Hair follicle dermal papilla cell (primary cell): ENCODE results near the gene TMA7B. TPM values are rescaled to one million over a fixed set of nuclear protein-coding genes. Genes with fewer than 3 reads are reported as not detected.

ENCODE experiments used
- total RNA-seq: library from RNA; depleted of rRNA; stranded (reverse); fragments of >200 nt; gene quantifications from 2 replicates; pipeline ENCODE4 v1.2.3, GENCODE V29; 2012

Gene TMA7B
- not detected in 2 replicates for total RNA-seq

GRCh38 chr22:39959640-39960447, at the start of gene TMA7B:
TSS of gene TMA7B (plus strand) at chr22:39960397. CDS start at chr22:39964375, 3,978 bp downstream.

GRCh38 chr22:39994566-39995392, 34.6 kb downstream of the TMA7B start, which contains the start of gene FAM83F:
TSS of gene FAM83F (plus strand) at chr22:39994954. CDS start at chr22:39995043, 89 bp downstream.

Other genes with a start within 250 kb of the TMA7B start
- gene ENTHD1, start 66.6 kb upstream of the TMA7B start, total RNA-seq = not detected in 2 replicates
- gene GRAP2, start 59.3 kb upstream of the TMA7B start, total RNA-seq = not detected in 2 replicates
- under 0.01 TPM in 2 replicates for gene FAM83F, start 34.6 kb downstream of the TMA7B start, total RNA-seq
- 28.1 and 30.3 TPM in 2 replicates for gene TNRC6B, start 217.5 kb downstream of the TMA7B start, total RNA-seq